Endothelial cell of umbilical vein (primary cell): ENCODE measurements around the gene BSND. TPM values are rescaled to one million over a fixed set of nuclear protein-coding genes. Genes with fewer than 3 reads are reported as not detected.

Source experiments
- BruUV-seq: library from RNA; stranded (reverse); fragments of 400-500 nt; replicated peaks from 2 replicates; lab custom pipeline; 2021; lab: Mats Ljungman, UMichigan
- CTCF ChIA-PET: fragments of 300-600, 350-600 bp; sonication (Branson Sonifier 250); formaldehyde crosslinking; loops from one replicate; lab custom pipeline; 2021; ENCODE audit warnings: antibody characterized with exemption, inconsistent platforms; lab: Charles Lee
- POLR2A ChIA-PET: fragments of 300-600, 350-600 bp; sonication (Branson Sonifier 250); formaldehyde crosslinking; loops from one replicate; lab custom pipeline; 2021; ENCODE audit warnings: antibody characterized with exemption, inconsistent platforms; lab: Charles Lee
- DNase-seq: peaks from one replicate; pipeline ENCODE4 v3.0.0-alpha.2; 2011; ENCODE audit warnings: low read depth, low spot score
- FAIRE-seq: peaks from 2 replicates; lab custom pipeline; 2011; peaks lifted over from hg19 to GRCh38; lab: Jason Lieb, UNC
- H2AFZ ChIP-seq: 2 replicates; pipeline ENCODE4 v1.6.0; 2012; ENCODE audit warnings: low read depth, low read length, control low read depth, inconsistent platforms
- H3K27ac ChIP-seq: 2 replicates; pipeline ENCODE4 v1.5.1; 2011; ENCODE audit warnings: low read depth, mild to moderate bottlenecking, control low read depth, low read length, moderate library complexity; ENCODE audit not compliant: insufficient read depth
- H3K27me3 ChIP-seq, 2 experiments: 2 replicates each; pipeline versions ENCODE4 v1.6.0 to v1.6.1; 2011; ENCODE audit warnings: low read length in 2 of 2, mixed read lengths in 1 of 2; ENCODE audit not compliant: control insufficient read depth in 2 of 2, insufficient read depth in 2 of 2
- H3K36me3 ChIP-seq, 2 experiments: 2 replicates in 1 of 2; 3 replicates in 1 of 2; pipeline ENCODE4 v1.5.1; 2011; ENCODE audit warnings: low read length in 2 of 2, mild to moderate bottlenecking in 1 of 2, moderate library complexity in 1 of 2; ENCODE audit not compliant: control insufficient read depth in 2 of 2, insufficient read depth in 2 of 2; ENCODE audit errors: extremely low read depth in 1 of 2
- H3K4me1 ChIP-seq: 3 replicates; pipeline ENCODE4 v1.5.1; 2011; ENCODE audit warnings: mild to moderate bottlenecking, low read length; ENCODE audit not compliant: control insufficient read depth, insufficient read depth; ENCODE audit errors: extremely low read depth
- H3K4me2 ChIP-seq: 2 replicates; pipeline ENCODE4 v1.6.1; 2011; ENCODE audit warnings: low read length, control low read depth, mixed read lengths; ENCODE audit not compliant: insufficient read depth
- H3K4me3 ChIP-seq, 3 experiments: fragments of 200-600 bp in 1 of 3; sonication (generic), shearing (Covaris generic) in 1 of 3; replicated peaks in 1 of 3; 2 replicates each; pipeline ENCODE4 v1.5.1; 2011 to 2016; ENCODE audit warnings: control low read depth in 3 of 3, low read length in 3 of 3, mild to moderate bottlenecking in 2 of 3, inconsistent platforms in 1 of 3, low read depth in 1 of 3, moderate library complexity in 1 of 3; ENCODE audit not compliant: insufficient read depth in 1 of 3
- H3K79me2 ChIP-seq: 2 replicates; pipeline ENCODE4 v1.6.0; 2012; ENCODE audit warnings: low read length, inconsistent platforms; ENCODE audit not compliant: control insufficient read depth, insufficient read depth
- H3K9ac ChIP-seq: replicated peaks from 2 replicates; pipeline ENCODE3; 2011; ENCODE audit warnings: low read length, control low read depth; ENCODE audit not compliant: insufficient read depth; ENCODE audit errors: extremely low read depth
- H3K9me1 ChIP-seq: replicated peaks from 3 replicates; pipeline ENCODE4 v1.6.0; 2011; ENCODE audit warnings: mild to moderate bottlenecking, low read length; ENCODE audit not compliant: control insufficient read depth, insufficient read depth; ENCODE audit errors: extremely low read depth
- H3K9me3 ChIP-seq: replicated peaks from 2 replicates; pipeline ENCODE4 v1.5.1; 2012; ENCODE audit warnings: low read length, inconsistent platforms; ENCODE audit not compliant: control insufficient read depth, insufficient read depth
- H4K20me1 ChIP-seq: replicated peaks from 2 replicates; pipeline ENCODE3; 2011; ENCODE audit warnings: mild to moderate bottlenecking, low read length; ENCODE audit not compliant: control insufficient read depth, insufficient read depth; ENCODE audit errors: extremely low read depth
- EZH2 ChIP-seq: IDR thresholded peaks from 2 replicates; pipeline ENCODE4 v1.6.1; 2012; ENCODE audit warnings: borderline replicate concordance, low read depth, mild to moderate bottlenecking, moderate library complexity, low read length, inconsistent platforms; ENCODE audit not compliant: severe bottlenecking
- GATA2 ChIP-seq: IDR thresholded peaks from 2 replicates; pipeline ENCODE4 v1.7.0; 2011; ENCODE audit warnings: low read depth, mild to moderate bottlenecking, moderate library complexity, mixed read lengths, low read length; ENCODE audit not compliant: insufficient read length, insufficient read depth
- JUN ChIP-seq: IDR thresholded peaks from 2 replicates; pipeline ENCODE4 v1.6.1; 2011; ENCODE audit warnings: borderline replicate concordance, low read depth; ENCODE audit not compliant: insufficient read length, insufficient read depth
- MYC ChIP-seq: IDR thresholded peaks from one replicate; pipeline ENCODE4 v1.6.1; 2011; ENCODE audit warnings: mild to moderate bottlenecking, low read depth, low read length
- POLR2AphosphoS5 ChIP-seq: IDR thresholded peaks from 2 replicates; pipeline ENCODE4 v1.6.1; 2012; ENCODE audit warnings: low read depth, mild to moderate bottlenecking, control low read depth, low read length, moderate library complexity; ENCODE audit not compliant: insufficient read depth
- dilution Hi-C: fragments of 300-500 bp; cut with MboI; formaldehyde crosslinking; loops from one replicate; pipeline ENCODE4 v1.15.0; 2019; ENCODE audit warnings: low sequenced_read_pairs; ENCODE audit not compliant: extremely low pct_ligation_motif_present
- intact Hi-C: fragments of 100-400 bp; cut with micrococcal nuclease; formaldehyde crosslinking; loops from one replicate; pipeline ENCODE4 v1.10.0; 2022
- polyA plus RNA-seq, 4 experiments: library from polyadenylated mRNA; depleted of rRNA in 3 of 4; stranded (reverse) in 3 of 4; unstranded in 1 of 4; fragments of >200 nt; gene quantifications; 2 replicates each; pipeline versions ENCODE4 v1.2.1 to v1.2.3, GENCODE V29; 2011 to 2012; ENCODE audit warnings: missing spikeins in 1 of 4
- total RNA-seq: library from RNA; stranded (reverse); gene quantifications from 2 replicates; pipeline ENCODE4 v1.2.3, GENCODE V29; 2021
- TF ChIP-seq, protein P1 (sequence below): IDR thresholded peaks from 2 replicates; pipeline ENCODE4 v1.6.1; 2011; ENCODE audit not compliant: insufficient read depth, insufficient read length

BSND gene
- total and polyA plus RNA-seq, 2 donors (not counting 3 experiments of a cell fraction or from before 2014, with no cell fraction given), result not detected

DNA sequence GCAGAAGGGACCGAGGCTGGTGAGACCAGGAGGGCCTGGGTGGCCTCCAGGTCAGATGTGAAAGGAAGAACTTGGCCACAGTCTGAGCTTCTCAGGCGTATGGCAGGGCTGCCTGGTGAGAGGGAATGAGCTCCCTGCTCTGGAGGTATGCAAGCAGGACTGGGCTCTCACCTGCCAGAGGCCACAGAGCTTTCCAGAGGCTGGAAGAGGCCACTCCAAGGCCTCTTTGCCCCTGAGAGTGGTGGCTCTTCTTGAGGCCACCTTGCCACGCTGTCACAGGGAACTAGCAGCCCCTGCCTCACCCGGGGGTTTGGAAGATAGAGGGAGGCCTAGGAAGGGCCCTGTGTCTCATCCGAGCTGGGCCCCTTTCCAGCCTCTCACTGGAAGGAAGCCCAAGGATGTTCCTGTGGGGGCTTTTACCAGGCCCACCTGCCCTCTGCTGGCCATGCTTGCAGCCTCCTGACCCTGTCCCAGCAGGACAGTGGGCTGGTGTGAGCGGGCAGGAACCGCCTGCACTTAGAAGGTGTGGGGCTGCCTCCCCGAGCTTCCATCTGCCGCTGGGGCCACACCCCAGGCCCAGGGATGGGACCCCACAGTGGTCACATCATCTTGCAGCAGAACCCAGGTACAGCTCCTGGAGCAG is 50.7 kb downstream of the BSND start:
- dilution Hi-C loops, result no loop called here

DNA sequence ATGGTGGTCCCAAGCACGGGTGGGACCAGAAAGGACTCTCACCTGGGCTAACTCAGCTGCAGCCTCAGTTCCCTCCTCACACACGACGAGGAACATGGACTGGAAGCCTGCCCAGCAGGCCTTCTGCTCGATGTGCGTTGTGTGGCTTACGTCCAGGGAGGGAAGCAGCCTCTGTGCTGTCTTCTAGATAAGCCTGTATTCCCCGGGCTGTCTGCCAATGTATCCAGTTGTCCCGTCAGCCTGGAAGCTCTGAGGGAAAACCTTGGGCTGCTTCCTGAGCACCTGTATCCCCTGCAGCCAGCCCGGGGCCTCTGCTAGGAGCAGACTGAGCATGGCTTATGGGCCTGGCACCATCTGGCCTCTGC is 51.2 kb downstream of the BSND start:
- H3K9me1 ChIP-seq, result no peaks in the 10 kb centered on the region
- TF ChIP-seq EZH2, result no peak
- no peak for TF ChIP-seq GATA2
- no peak for TF ChIP-seq MYC
- TF ChIP-seq POLR2AphosphoS5, result no peak
- no peak for TF ChIP-seq JUN
- TF ChIP-seq, protein P1, sequence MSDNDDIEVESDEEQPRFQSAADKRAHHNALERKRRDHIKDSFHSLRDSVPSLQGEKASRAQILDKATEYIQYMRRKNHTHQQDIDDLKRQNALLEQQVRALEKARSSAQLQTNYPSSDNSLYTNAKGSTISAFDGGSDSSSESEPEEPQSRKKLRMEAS, result no peak
- ChIA-PET POLR2A (no interaction called here), CTCF (interaction anchor here (1.2 kb wide), 1 partner anchor 105 kb away, joined by 3 read pairs; no protein-coding TSS in a partner anchor)
- no peak overlapping the region for H3K4me2 ChIP-seq
- no TSS peak for BruUV-seq
- H3K27ac ChIP-seq, result no peak overlapping the region
- no peak overlapping the region for H3K4me3 ChIP-seq
- H2AFZ ChIP-seq, result no peak overlapping the region
- H3K27me3 ChIP-seq, result peaks cover 1 to 2% of the 10 kb centered on the region in 2 experiments
- H4K20me1 ChIP-seq, result no peaks in the 10 kb centered on the region
- DNase-seq (peak; percentile 74), FAIRE-seq (no peak)
- no peaks in the 10 kb centered on the region for H3K4me1 ChIP-seq
- no peaks in the 10 kb centered on the region for H3K9me3 ChIP-seq
- no peak overlapping the region for H3K9ac ChIP-seq
- dilution Hi-C loops (no loop called here), intact Hi-C loops (no loop called here)
- H3K79me2 ChIP-seq, result no peaks in the 10 kb centered on the region
- no peaks in the 10 kb centered on the region for H3K36me3 ChIP-seq

More for the DNA sequence above, 50.7 kb downstream of the BSND start:
- H3K36me3 ChIP-seq, result no peaks in the 10 kb centered on the region
- ChIA-PET POLR2A (no interaction called here), CTCF (interaction anchor here (1.2 to 1.4 kb wide), 2 partner anchors 9 to 104 kb away, joined by 3 to 4 read pairs; no protein-coding TSS in a partner anchor)
- TF ChIP-seq, protein P1, result no peak
- no peak overlapping the region for H2AFZ ChIP-seq
- intact Hi-C loops, result no loop called here
- no peak for DNase-seq
- H3K9me1 ChIP-seq, result no peaks in the 10 kb centered on the region
- peaks cover 1 to 2% of the 10 kb centered on the region in 2 experiments for H3K27me3 ChIP-seq
- BruUV-seq, result no TSS peak
- no peak for FAIRE-seq
- no peak overlapping the region for H3K9ac ChIP-seq
- H3K27ac ChIP-seq, result no peak overlapping the region
- H3K9me3 ChIP-seq, result no peaks in the 10 kb centered on the region
- no peaks in the 10 kb centered on the region for H4K20me1 ChIP-seq
- H3K4me1 ChIP-seq, result no peaks in the 10 kb centered on the region
- no peak overlapping the region for H3K4me2 ChIP-seq
- H3K4me3 ChIP-seq, result no peak overlapping the region
- no peaks in the 10 kb centered on the region for H3K79me2 ChIP-seq
